Ovary (tissue), 9 donors: ENCODE measurements around the gene DAPP1. TPM values are rescaled to one million over a fixed set of nuclear protein-coding genes. Genes with fewer than 3 reads are reported as not detected.

ENCODE experiments used
- DNase-seq, 5 donors: peaks; one replicate each; pipeline ENCODE4 v3.0.0-alpha.2; 2019 to 2020
- H3K27ac ChIP-seq, 2 donors: fragments of 200-600 bp; one replicate each; pipeline versions ENCODE4 v1.5.1 to v1.8.0; 2019 to 2022
- H3K27me3 ChIP-seq: fragments of 200-600 bp; one replicate; pipeline ENCODE4 v1.8.0; 2022
- H3K36me3 ChIP-seq: fragments of 200-600 bp; sonication (generic); one replicate; pipeline ENCODE4 v1.5.1; 2019
- H3K4me1 ChIP-seq: one replicate; pipeline ENCODE4 v1.8.1; 2013; ENCODE audit warnings: mild to moderate bottlenecking, moderate library complexity; ENCODE audit not compliant: insufficient read depth
- H3K4me3 ChIP-seq: fragments of 200-600 bp; sonication (generic); one replicate; pipeline ENCODE4 v1.5.1; 2017
- H3K9me3 ChIP-seq, 2 donors: fragments of 200-600 bp in 1 of 2; sonication (generic) in 1 of 2; one replicate each; pipeline versions ENCODE4 v1.5.1 to v1.8.1; 2013 to 2019; ENCODE audit warnings: mild to moderate bottlenecking in 1 of 2, moderate library complexity in 1 of 2
- CTCF ChIP-seq, 3 donors: fragments of 450-650 bp in 2 of 3; fragments of 200-600 bp in 1 of 3; IDR thresholded peaks; one replicate each; pipeline versions ENCODE4 v1.5.1 to v1.8.0; 2016 to 2022; ENCODE audit warnings: antibody characterized with exemption in 3 of 3, mild to moderate bottlenecking in 1 of 3
- EP300 ChIP-seq: sonication (generic); formaldehyde crosslinking; IDR thresholded peaks from one replicate; pipeline ENCODE4 v1.6.1; 2017; ENCODE audit warnings: antibody characterized with exemption
- POLR2A ChIP-seq: fragments of 450-650 bp; IDR thresholded peaks from one replicate; pipeline ENCODE4 v1.6.1; 2017; ENCODE audit warnings: antibody characterized with exemption, mild to moderate bottlenecking, moderate library complexity
- WGBS, 3 donors: extraction: QIAGEN DNeasy Blood & Tissue Kit in 1 of 3; methylation state at CpG; one replicate each; pipeline versions ENCODE4 v1.1.5 to v1.1.7; 2013 to 2017; 5-methylcytosine and 5-hydroxymethylcytosine counted together
- intact Hi-C, 4 donors: fragments of 100-400 bp; cut with DNase I; formaldehyde crosslinking; loops; one replicate each; pipeline versions ENCODE4 v1.11.0 to v1.15.1; 2022 to 2023
- polyA plus RNA-seq, 2 donors: library from polyadenylated mRNA; stranded (reverse); fragments of 200-250 nt in 1 of 2; fragments of 350-450 nt in 1 of 2; fragmentation: Illumina TruSeq in 1 of 2; extraction: RNeasy Lipid Tissue Mini Kit (QIAGEN cat#74804) in 1 of 2; gene quantifications; one replicate each; pipeline ENCODE4 v1.2.3, GENCODE V29; 2013 to 2014
- total RNA-seq, 7 donors: library from RNA; depleted of rRNA in 2 of 7; stranded (reverse); fragments of >200 nt in 2 of 7; fragmentation: NEBNext Ultra II Directional in 3 of 7; extraction: Animal tissue kit (Norgen Biotek cat#: 25700) in 3 of 7; gene quantifications; one replicate each; pipeline versions ENCODE4 v1.1.0 to v1.2.4, GENCODE V29; 2016 to 2023
- donor health status: DM: no; HTN: no; CAD: no; lungs with moderate emphysema.
- donor health status: DM: no; HTN: no; CAD: no.
- donor health status: Bipolar disorder and iron deficiency.
- donor health status: DM: yes; HTN: yes; CAD: no.
- donor health status: DM: no; HTN: no; CAD: no.
- donor health status: DM: yes; HTN: yes; CAD: no.

Gene DAPP1
- total and polyA plus RNA-seq, 9 donors = 0.34 to 4.1 (median 0.65) TPM

DNA sequence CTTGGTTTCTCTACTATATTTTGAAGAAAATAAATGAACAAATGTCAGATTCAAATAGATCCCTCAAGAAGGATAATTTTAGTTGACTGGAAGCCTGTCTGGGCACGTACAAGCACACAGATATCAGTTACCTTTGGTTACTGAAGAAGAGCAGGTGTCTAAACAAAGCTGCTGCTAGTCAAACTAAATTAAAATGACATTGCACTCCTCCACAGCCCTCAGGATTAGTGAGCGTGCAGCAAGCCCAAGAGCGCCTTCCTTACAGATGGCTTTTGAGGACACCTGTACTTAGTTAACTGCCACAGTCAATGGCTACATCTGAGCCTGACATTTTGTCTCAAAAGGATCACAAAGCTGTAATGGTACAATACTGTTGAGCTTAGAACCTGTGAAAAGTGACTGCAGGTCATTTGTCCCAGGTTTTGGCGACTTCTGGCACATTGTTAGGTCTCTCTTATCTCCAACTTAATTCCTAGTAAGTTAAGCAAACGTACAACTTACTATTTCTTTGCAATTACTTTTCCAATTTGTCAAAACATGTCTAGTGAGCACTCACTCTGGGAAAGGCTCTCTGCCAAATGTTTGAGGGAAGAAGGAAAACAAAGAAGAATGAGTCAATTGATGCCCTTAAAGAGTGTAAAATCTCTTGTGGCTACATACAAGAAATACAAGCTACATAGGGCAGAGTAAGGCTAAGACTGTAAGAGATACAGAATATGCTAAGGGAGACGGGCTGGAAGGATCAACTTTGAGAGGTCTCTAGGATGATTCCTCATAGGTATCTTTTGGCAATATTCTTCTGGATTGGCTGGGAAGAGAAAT lies 25.6 kb upstream of the DAPP1 start:
- Histone ChIP-seq H3K27me3 (no peaks in the 10 kb centered on the region), H3K36me3 (no peaks in the 10 kb centered on the region), H3K9me3 (no peaks in the 10 kb centered on the region), H3K4me1 (no peaks in the 10 kb centered on the region), H3K4me3 (no peak overlapping the region), H3K27ac (no peak overlapping the region)
- no peak for DNase-seq
- no peak for TF ChIP-seq CTCF (IDR thresholded peaks at IDR 0.05)
- TF ChIP-seq POLR2A = no peak
- TF ChIP-seq EP300 = no peak
- intact Hi-C loops = no loop called here
- WGBS, 3 donors = 38 to 45% (median 44%) methylated on average over 6 of the region's 6 CpGs

- 86 to 97% (median 92%) methylated on average over 1 of the region's 1 CpG for WGBS, 3 donors
- Histone ChIP-seq H3K36me3 (no peaks in the 10 kb centered on the region), H3K27ac (no peak overlapping the region), H3K4me3 (no peak overlapping the region), H3K27me3 (no peaks in the 10 kb centered on the region), H3K9me3 (no peaks in the 10 kb centered on the region), H3K4me1 (no peaks in the 10 kb centered on the region)
- intact Hi-C loops = no loop called here
- no peak for TF ChIP-seq EP300
- TF ChIP-seq CTCF (IDR thresholded peaks at IDR 0.05) = no peak
- no peak for TF ChIP-seq POLR2A
- DNase-seq = no peak
These were observed 16.2 kb upstream of the DAPP1 start for GRCh38 chr4:99800332-99801004.

- WGBS, 3 donors = 66 to 70% (median 69%) methylated on average over 3 of the region's 3 CpGs
- Histone ChIP-seq H3K27me3 (no peaks in the 10 kb centered on the region), H3K27ac (no peak overlapping the region), H3K4me3 (no peak overlapping the region), H3K36me3 (no peaks in the 10 kb centered on the region), H3K9me3 (no peaks in the 10 kb centered on the region), H3K4me1 (no peaks in the 10 kb centered on the region)
- DNase-seq = no peak
- intact Hi-C loops = no loop called here
- TF ChIP-seq CTCF (IDR thresholded peaks at IDR 0.05) = no peak
- no peak for TF ChIP-seq EP300
- TF ChIP-seq POLR2A = no peak
These were observed 15.5 kb upstream of the DAPP1 start for GRCh38 chr4:99801005-99801699.

- Histone ChIP-seq H3K4me3 (no peak overlapping the region), H3K27me3 (no peaks in the 10 kb centered on the region), H3K36me3 (no peaks in the 10 kb centered on the region), H3K9me3 (no peaks in the 10 kb centered on the region), H3K4me1 (no peaks in the 10 kb centered on the region), H3K27ac (no peak overlapping the region)
- WGBS, 3 donors = 61 to 65% (median 64%) methylated on average over 4 of the region's 4 CpGs
- DNase-seq = no peak
- TF ChIP-seq POLR2A (no peak), EP300 (no peak), CTCF (IDR thresholded peaks at IDR 0.05) (no peak)
- intact Hi-C loops = no loop called here
These were observed 13.0 kb upstream of the DAPP1 start for GRCh38 chr4:99803566-99804101.
